BE2C (cell line): ENCODE data around the gene SLC5A9.

Experiments used
- DNase-seq: peaks from one replicate; pipeline ENCODE4 v3.0.0-alpha.2; 2020
- H3K27me3 ChIP-seq: fragments of 250-450 bp; sonication (Bioruptor Pico); 2 replicates; pipeline ENCODE4 v1.5.1; 2020; ENCODE audit warnings: mild to moderate bottlenecking
- H3K36me3 ChIP-seq: fragments of 250-450 bp; sonication (Bioruptor Pico); 2 replicates; pipeline ENCODE4 v1.5.1; 2020; ENCODE audit warnings: mild to moderate bottlenecking
- H3K4me1 ChIP-seq: fragments of 250-450 bp; sonication (Bioruptor Pico); 2 replicates; pipeline ENCODE4 v1.5.1; 2020
- H3K4me3 ChIP-seq: 2 replicates; pipeline ENCODE4 v1.5.1; 2011; ENCODE audit warnings: low read depth, low read length
- H3K9me3 ChIP-seq: fragments of 250-450 bp; sonication (Bioruptor Pico); 2 replicates; pipeline ENCODE4 v1.5.1; 2020
- CTCF ChIP-seq: IDR thresholded peaks from 2 replicates; pipeline ENCODE4 v1.5.1; 2012; ENCODE audit warnings: mild to moderate bottlenecking, low read depth, low read length

Gene SLC5A9

GRCh38 chr1:48228156-48228555 lies 5.6 kb downstream of the SLC5A9 start:
- Histone ChIP-seq H3K4me3 (no peak overlapping the region), H3K9me3 (no peaks in the 10 kb centered on the region), H3K27me3 (no peaks in the 10 kb centered on the region), H3K4me1 (no peaks in the 10 kb centered on the region), H3K36me3 (no peaks in the 10 kb centered on the region)
- no peak; the same call in 1 of the 2 replicates for TF ChIP-seq CTCF
- DNase-seq, result no peak

DNA sequence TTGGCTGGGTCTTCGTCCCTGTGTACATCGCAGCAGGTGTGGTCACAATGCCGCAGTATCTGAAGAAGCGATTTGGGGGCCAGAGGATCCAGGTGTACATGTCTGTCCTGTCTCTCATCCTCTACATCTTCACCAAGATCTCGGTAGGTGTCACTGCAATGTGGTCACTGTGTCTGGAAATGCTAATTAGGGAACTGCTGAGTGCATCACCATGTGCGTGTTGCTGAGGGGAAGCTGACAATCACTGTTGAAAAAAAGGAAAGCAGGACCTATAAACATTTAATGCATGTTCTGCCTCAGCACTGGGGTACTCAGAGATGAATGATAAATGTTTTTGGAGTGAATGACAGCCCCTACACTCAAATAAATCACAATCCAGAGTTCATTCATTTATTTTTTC lies 6.8 kb downstream of the SLC5A9 start:
- no peaks in the 10 kb centered on the region for H3K9me3 ChIP-seq
- H3K4me1 ChIP-seq, result no peaks in the 10 kb centered on the region
- no peaks in the 10 kb centered on the region for H3K27me3 ChIP-seq
- no peak overlapping the region for H3K4me3 ChIP-seq
- DNase-seq, result no peak
- TF ChIP-seq CTCF, result no peak
- no peaks in the 10 kb centered on the region for H3K36me3 ChIP-seq

GRCh38 chr1:48230236-48230635 lies 7.7 kb downstream of the SLC5A9 start:
- no peak for TF ChIP-seq CTCF
- Histone ChIP-seq H3K4me1 (no peaks in the 10 kb centered on the region), H3K27me3 (no peaks in the 10 kb centered on the region), H3K4me3 (no peak overlapping the region), H3K36me3 (no peaks in the 10 kb centered on the region), H3K9me3 (no peaks in the 10 kb centered on the region)
- DNase-seq, result no peak

GRCh38 chr1:48232722-48233121 lies 10.2 kb downstream of the SLC5A9 start:
- no peaks in the 10 kb centered on the region for H3K4me1 ChIP-seq
- TF ChIP-seq CTCF, result no peak
- H3K36me3 ChIP-seq, result no peaks in the 10 kb centered on the region
- no peaks in the 10 kb centered on the region for H3K9me3 ChIP-seq
- H3K27me3 ChIP-seq, result no peaks in the 10 kb centered on the region
- no peak overlapping the region for H3K4me3 ChIP-seq
- no peak for DNase-seq

- TF ChIP-seq CTCF, result no peak
- H3K36me3 ChIP-seq, result no peaks in the 10 kb centered on the region
- DNase-seq, result no peak
- no peaks in the 10 kb centered on the region for H3K9me3 ChIP-seq
- no peaks in the 10 kb centered on the region for H3K4me1 ChIP-seq
- no peak overlapping the region for H3K4me3 ChIP-seq
- no peaks in the 10 kb centered on the region for H3K27me3 ChIP-seq
Observed at GRCh38 chr1:48233666-48234485, 11.4 kb downstream of the SLC5A9 start.

DNA sequence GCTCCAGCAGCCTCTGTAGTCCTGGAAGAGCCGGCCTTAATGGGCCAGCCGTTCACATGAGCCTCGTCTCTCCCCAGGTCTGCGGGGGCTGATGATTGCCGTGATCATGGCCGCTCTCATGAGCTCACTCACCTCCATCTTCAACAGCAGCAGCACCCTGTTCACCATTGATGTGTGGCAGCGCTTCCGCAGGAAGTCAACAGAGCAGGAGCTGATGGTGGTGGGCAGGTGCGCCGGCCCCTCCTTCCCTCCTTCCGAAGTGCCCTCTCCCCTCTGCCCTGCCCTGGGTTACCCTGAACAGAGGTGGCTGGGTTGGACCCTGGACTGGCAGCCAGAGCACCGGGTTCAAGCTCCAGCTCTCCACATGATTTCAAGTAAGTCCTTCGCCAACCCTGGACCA lies 13.1 kb downstream of the SLC5A9 start:
- Histone ChIP-seq H3K4me3 (no peak overlapping the region), H3K36me3 (no peaks in the 10 kb centered on the region), H3K9me3 (no peaks in the 10 kb centered on the region), H3K4me1 (no peaks in the 10 kb centered on the region), H3K27me3 (no peaks in the 10 kb centered on the region)
- TF ChIP-seq CTCF, result no peak
- no peak for DNase-seq
